Skeletal muscle tissue (tissue), 4 donors: ENCODE data around the gene TSR1. TPM values are rescaled to one million over a fixed set of nuclear protein-coding genes. Genes with fewer than 3 reads are reported as not detected.

Experiments used
- H3K27ac ChIP-seq: one replicate; pipeline ENCODE4 v1.7.0; 2013; ENCODE audit warnings: mild to moderate bottlenecking, low read depth, low read length, inconsistent platforms
- H3K27me3 ChIP-seq, 3 donors: one replicate each; pipeline ENCODE4 v1.7.0; 2013; ENCODE audit warnings: low read length in 3 of 3; ENCODE audit not compliant: control insufficient read depth in 3 of 3, insufficient read depth in 3 of 3
- H3K36me3 ChIP-seq, 3 donors: one replicate each; pipeline ENCODE4 v1.7.0; 2013; ENCODE audit warnings: low read length in 3 of 3; ENCODE audit not compliant: control insufficient read depth in 3 of 3, insufficient read depth in 3 of 3
- H3K4me1 ChIP-seq, 3 donors: one replicate each; pipeline ENCODE4 v1.7.0; 2013; ENCODE audit warnings: low read length in 3 of 3, mild to moderate bottlenecking in 3 of 3; ENCODE audit not compliant: control insufficient read depth in 3 of 3, insufficient read depth in 3 of 3
- H3K4me3 ChIP-seq, 3 donors: one replicate each; pipeline ENCODE4 v1.7.0; 2013; ENCODE audit warnings: low read length in 3 of 3
- H3K9ac ChIP-seq, 3 donors: one replicate each; pipeline ENCODE4 v1.7.0; 2013; ENCODE audit warnings: low read length in 3 of 3, mild to moderate bottlenecking in 3 of 3, moderate library complexity in 2 of 3, low read depth in 1 of 3
- H3K9me3 ChIP-seq, 3 donors: one replicate each; pipeline ENCODE4 v1.7.0; 2013; ENCODE audit warnings: low read length in 3 of 3; ENCODE audit not compliant: control insufficient read depth in 3 of 3
- total RNA-seq: library from RNA; depleted of rRNA; stranded (reverse); fragments of >200 nt; gene quantifications from one replicate; pipeline ENCODE4 v1.2.3, GENCODE V29; 2014
- donor health status: Osteomylitis.

TSR1 gene
- total RNA-seq, 1 donor from 2014 or later = 26.1 TPM

- Histone ChIP-seq H3K27ac (no peak overlapping the region), H3K27me3 (no peaks in the 10 kb centered on the region), H3K36me3 (peaks cover 17 to 34% (median 18%) of the 10 kb centered on the region in 3 donors), H3K4me1 (peaks cover 25 to 28% (median 25%) of the 10 kb centered on the region in 3 donors), H3K9ac (no peak overlapping the region), H3K4me3 (no peak overlapping the region), H3K9me3 (no peaks in the 10 kb centered on the region)
These were observed 26.2 kb upstream of the TSR1 start for GRCh38 chr17:2362416-2362815.

- Histone ChIP-seq H3K27me3 (no peaks in the 10 kb centered on the region), H3K36me3 (peaks cover 16 to 32% (median 16%) of the 10 kb centered on the region in 3 donors), H3K4me3 (no peak overlapping the region), H3K9ac (no peak overlapping the region), H3K9me3 (no peaks in the 10 kb centered on the region), H3K27ac (no peak overlapping the region), H3K4me1 (peaks cover 25 to 28% (median 25%) of the 10 kb centered on the region in 3 donors)
These were observed 25.8 kb upstream of the TSR1 start for GRCh38 chr17:2362016-2362415.

GRCh38 chr17:2361010-2361760, 24.9 kb upstream of the TSR1 start:
- H3K27me3 ChIP-seq = no peaks in the 10 kb centered on the region
- H3K9ac ChIP-seq = no peak overlapping the region
- H3K4me1 ChIP-seq = peaks cover 25 to 28% (median 25%) of the 10 kb centered on the region in 3 donors
- no peaks in the 10 kb centered on the region for H3K9me3 ChIP-seq
- peaks cover 11 to 30% (median 12%) of the 10 kb centered on the region in 3 donors for H3K36me3 ChIP-seq
- H3K27ac ChIP-seq = no peak overlapping the region
- H3K4me3 ChIP-seq = no peak overlapping the region

GRCh38 chr17:2357931-2358434, 21.7 kb upstream of the TSR1 start:
- Histone ChIP-seq H3K9me3 (no peaks in the 10 kb centered on the region), H3K27me3 (no peaks in the 10 kb centered on the region), H3K9ac (no peak overlapping the region), H3K27ac (no peak overlapping the region), H3K4me1 (peaks cover under 1 to 4% (median under 1%) of the 10 kb centered on the region in 3 donors), H3K4me3 (no peak overlapping the region), H3K36me3 (peaks cover 6 to 19% (median 10%) of the 10 kb centered on the region in 3 donors)

GRCh38 chr17:2357237-2357636, 21.0 kb upstream of the TSR1 start:
- peaks cover 0 to 2% (median 0%) of the 10 kb centered on the region in 3 donors for H3K4me1 ChIP-seq
- no peak overlapping the region for H3K9ac ChIP-seq
- H3K36me3 ChIP-seq = peaks cover 0 to 13% (median 6%) of the 10 kb centered on the region in 3 donors
- H3K4me3 ChIP-seq = no peak overlapping the region
- no peaks in the 10 kb centered on the region for H3K27me3 ChIP-seq
- no peaks in the 10 kb centered on the region for H3K9me3 ChIP-seq
- no peak overlapping the region for H3K27ac ChIP-seq

GRCh38 chr17:2354311-2354710, 18.1 kb upstream of the TSR1 start:
- peaks cover 0 to 2% (median 0%) of the 10 kb centered on the region in 3 donors for H3K36me3 ChIP-seq
- H3K27me3 ChIP-seq = no peaks in the 10 kb centered on the region
- no peaks in the 10 kb centered on the region for H3K9me3 ChIP-seq
- no peak overlapping the region for H3K9ac ChIP-seq
- no peak overlapping the region for H3K4me3 ChIP-seq
- peaks cover 0 to under 1% (median 0%) of the 10 kb centered on the region in 3 donors for H3K4me1 ChIP-seq
- no peak overlapping the region for H3K27ac ChIP-seq

GRCh38 chr17:2351269-2351668, 15.0 kb upstream of the TSR1 start:
- Histone ChIP-seq H3K9me3 (no peaks in the 10 kb centered on the region), H3K4me1 (peaks cover 9 to 14% (median 13%) of the 10 kb centered on the region in 3 donors), H3K4me3 (no peak overlapping the region), H3K9ac (no peak overlapping the region), H3K27ac (no peak overlapping the region), H3K36me3 (no peaks in the 10 kb centered on the region), H3K27me3 (no peaks in the 10 kb centered on the region)

- no peaks in the 10 kb centered on the region for H3K27me3 ChIP-seq
- no peaks in the 10 kb centered on the region for H3K9me3 ChIP-seq
- H3K4me1 ChIP-seq = peaks cover 9 to 26% (median 18%) of the 10 kb centered on the region in 3 donors
- H3K27ac ChIP-seq = peak overlapping the region; percentile 71
- peak overlapping the region in 2 of 3 donors; percentile 27 to 45 for H3K4me3 ChIP-seq
- H3K9ac ChIP-seq = peak overlapping the region; percentile 54 to 71 (median 65)
- H3K36me3 ChIP-seq = peaks cover 3 to 15% (median 7%) of the 10 kb centered on the region in 3 donors
These were observed 11.8 kb upstream of the TSR1 start for GRCh38 chr17:2347805-2348685.

GRCh38 chr17:2346475-2346874, 10.2 kb upstream of the TSR1 start:
- Histone ChIP-seq H3K4me3 (no peak overlapping the region), H3K4me1 (peaks cover 9 to 27% (median 20%) of the 10 kb centered on the region in 3 donors), H3K27me3 (no peaks in the 10 kb centered on the region), H3K27ac (peak overlapping the region; percentile 44), H3K36me3 (peaks cover 3 to 17% (median 11%) of the 10 kb centered on the region in 3 donors), H3K9me3 (no peaks in the 10 kb centered on the region), H3K9ac (no peak overlapping the region)
